Embryonic facial prominence (tissue), 1 donor: Measurements from ENCODE around the gene IGF2.

Experiments
- DNase-seq: peaks from one replicate; pipeline ENCODE4 v3.0.0-alpha.2; 2016; ENCODE audit errors: extremely low spot score

The IGF2 gene

DNA sequence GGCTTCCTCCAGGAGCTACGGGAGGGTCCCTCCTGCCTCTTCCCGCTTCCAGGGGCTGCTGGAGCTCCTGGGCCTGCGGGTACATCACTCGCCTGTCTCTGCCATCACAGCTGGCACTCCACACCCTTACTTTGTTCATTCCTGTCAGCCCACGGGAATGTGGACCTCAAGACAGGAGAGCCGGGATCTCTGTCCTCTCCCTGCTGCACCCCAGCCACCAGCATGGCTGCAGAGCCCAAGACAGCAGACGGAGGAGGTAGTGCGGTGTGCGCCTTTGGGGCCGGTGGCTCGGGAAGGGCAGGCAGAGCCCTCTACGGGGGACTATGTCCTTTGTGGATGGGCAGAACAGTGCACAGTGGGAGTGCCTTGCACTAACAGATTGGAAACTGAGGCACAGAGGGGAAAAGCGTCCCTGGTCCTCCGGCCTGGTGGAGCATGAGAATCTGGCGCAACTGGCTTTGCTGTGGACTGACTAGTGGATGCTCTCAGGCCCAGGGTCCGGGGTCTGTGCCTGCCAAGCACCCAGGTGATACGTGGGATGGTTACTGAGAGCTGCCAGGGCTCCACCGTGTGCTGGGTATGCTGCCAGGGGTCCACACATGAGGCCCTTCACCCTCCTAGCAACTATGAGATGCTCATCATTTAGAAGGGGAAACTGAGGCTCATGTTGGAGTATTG lies 47.3 kb downstream of the IGF2 start:
- DNase-seq, result no peak

DNA sequence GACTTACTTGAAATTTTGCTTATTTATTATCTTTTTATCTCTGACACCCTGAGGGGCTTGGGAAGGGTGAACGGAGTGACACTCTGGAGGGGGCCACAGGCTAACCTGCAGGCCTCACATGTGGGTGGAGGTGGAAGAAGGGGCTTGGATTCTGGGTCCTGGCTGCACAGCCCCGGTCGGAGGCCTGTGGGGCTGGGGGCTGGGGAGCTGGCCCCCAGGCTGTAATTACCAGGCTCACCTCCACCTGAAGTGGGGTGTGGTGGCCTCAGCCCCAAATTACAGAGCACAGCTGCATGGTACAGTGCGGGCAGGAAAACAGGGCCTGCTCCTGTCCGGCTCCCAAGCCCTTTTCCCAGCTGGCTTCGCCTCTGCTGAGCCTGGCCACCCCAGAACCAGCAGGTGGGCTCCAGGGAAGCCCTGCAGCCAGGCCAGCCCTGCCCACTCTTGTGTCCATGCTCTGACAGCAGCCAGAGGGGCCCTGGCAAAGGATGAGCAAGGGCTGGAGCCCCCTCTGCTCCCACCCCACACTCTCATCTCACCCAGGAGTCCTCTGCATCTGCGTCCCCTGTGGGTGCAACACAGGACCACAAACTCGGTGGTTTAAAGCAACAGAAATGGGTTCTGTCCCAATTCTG lies 48.0 kb downstream of the IGF2 start:
- no peak for DNase-seq

DNA sequence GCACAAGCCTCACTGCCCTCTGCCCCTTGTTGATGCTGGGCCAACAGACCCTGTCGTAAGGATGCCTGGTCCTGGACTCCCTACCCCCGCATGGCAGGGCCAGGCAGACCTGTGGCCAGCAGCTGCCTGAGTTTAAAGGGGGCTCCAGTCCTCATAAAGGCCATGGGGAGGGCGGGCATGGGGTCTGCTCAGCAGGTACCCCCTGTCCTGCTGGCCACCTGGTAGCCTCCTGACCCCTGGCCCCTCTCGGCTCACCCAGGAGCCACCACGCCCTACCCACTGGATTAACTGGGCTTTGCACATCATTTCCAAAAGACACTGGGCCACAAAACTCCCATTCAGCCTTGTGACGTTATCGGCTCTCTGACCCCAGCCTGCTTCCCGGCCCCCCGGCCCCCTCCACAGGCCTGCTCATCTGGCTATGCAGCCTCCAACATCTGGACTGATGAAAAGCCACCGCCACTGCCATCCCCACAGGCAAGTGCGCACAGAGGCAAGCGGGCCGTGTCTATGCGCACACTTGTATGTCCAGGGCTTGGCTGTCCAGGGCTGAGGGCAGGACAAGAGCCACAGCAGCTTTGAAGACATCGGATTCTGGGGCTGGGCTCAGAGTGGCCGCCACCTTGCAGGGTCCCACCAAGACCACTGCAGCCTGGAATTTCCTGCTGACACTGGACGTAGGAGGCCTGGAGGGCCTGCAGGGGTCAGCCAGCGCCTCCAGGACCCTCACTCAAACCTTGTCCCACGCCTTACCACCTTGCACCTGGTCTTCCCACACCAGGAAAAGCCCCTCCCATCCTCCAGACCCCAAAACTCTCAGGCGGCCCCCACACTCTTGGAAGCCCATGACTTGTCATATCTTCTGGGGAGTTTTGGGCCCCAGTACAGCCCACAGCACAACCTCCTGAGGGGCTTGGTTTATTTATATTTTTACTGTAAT lies 48.7 kb downstream of the IGF2 start:
- no peak for DNase-seq

DNA sequence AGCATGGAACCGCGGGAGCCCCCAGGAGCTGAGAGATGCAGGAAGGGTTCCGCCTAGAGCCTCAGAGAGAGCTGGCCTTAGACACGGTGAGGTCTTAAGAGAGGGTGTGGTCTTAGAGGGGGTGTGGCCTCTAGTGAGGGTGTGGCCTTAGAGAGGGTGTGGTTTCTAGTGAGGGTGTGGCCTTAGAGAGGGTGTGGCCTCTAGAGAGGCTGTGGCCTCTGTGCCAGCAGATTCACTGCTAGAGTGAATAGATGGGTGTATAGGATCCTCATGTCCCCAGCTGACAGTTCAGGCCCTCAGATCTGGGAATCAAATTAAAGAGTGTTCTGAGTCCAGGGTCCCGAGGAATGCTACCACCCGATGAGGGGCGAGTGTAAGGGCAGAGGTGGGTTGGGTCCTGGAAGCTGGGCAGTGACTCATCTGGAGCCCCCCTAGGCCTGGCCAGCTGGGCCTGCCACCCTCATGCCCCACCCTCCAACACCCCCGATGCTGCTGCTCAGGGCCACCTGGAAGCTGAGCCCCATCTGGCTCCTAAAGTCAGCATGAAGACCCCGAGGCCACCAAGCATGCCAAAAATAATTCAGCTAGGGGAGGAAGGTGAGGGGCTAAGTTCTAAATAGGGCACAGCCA lies 49.5 kb downstream of the IGF2 start:
- no peak for DNase-seq

DNA sequence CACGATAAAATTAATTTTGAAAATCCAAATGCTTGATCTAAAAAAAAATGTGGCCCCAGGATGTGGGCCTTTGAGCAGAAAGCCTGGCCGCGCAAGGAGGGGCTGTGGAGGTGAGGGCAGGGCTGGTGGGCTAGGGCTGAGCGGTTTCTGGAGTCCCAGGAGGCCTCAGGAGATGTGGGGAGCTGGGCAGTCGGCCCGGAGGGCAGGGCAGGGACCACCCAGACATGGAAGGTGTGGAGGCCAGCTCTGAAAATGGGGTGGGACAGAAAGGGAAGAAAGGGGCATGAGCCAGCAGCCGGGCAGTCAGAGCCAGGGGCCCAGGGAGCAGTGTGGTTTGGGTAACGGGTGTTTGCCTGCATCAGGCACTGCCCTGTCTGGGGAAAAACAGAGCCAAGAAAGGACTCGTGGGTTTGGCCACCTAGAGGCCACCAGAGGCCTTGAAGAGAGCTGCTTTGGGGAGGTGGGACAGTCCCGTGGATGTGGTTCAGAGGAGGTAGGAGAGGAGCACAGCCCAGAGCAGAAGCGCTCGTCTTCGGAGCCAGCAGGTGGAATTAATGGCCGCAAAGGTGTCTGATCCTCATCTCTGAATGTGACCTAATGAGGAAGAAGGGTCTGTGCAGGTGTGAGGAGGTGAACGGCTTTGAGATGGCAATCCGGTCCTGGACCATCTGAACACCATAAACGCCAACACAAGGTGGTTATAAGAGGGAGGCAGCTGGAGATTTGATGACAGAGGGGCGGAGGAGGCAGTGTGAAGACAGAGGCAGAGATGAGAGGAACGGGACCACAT lies 50.2 kb downstream of the IGF2 start:
- no peak for DNase-seq

DNA sequence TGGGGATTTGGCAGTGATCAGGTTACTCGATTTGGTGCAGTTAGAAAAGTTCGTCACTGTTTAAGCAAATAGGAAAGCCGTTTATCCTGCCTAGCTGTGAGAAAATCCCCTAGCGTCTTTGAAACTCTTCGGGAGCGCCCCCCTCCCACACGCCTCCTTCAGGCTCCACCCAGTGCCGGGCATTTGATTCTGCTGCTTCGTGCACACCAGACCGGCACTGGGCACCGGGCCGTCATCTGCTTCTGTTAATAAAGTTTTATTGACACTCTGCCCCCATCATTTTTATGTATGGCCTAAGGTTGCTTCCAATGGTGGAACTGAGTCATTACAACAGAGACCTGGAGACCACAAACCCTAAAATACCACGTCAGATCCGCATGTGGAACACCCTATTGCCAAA lies 50.9 kb downstream of the IGF2 start:
- no peak for DNase-seq

DNA sequence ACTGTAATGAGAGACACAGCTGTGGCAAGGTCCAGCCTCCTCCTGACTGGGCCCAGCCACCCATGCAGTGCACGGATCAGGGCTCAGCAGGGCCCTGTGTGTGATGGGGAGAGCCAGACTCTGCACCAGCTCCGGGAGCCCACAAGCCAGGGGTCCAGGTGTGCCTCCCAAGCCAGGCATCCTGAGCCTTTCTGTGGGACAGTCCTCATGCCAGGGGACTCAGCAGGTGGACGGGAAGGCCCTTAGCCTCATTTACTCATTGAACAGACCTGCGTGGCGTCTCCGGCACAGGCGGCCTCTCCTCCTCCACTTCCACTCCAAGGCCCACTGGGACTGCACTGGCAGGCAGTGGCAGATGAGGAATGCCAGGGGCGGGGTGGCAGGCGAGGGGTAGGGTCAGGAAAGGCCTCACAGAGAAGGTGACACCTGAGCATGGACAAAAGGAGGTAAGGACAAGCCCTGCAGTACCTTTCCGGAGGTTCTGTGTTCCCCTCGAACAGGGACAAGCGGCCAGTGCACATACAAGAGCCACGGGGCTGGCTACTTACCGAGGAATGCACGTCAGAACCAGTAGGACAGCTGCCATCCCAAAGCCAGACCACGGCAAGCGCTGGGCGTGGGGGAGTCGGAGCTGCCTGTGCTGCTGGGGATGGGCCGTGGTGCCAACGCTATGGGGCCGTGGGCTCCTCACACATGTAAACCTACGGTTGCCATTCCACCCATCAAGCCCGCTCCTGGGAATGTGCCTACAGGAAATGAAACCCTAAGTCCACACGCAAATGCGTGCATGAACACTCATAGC lies 52.7 kb downstream of the IGF2 start:
- no peak for DNase-seq

DNA sequence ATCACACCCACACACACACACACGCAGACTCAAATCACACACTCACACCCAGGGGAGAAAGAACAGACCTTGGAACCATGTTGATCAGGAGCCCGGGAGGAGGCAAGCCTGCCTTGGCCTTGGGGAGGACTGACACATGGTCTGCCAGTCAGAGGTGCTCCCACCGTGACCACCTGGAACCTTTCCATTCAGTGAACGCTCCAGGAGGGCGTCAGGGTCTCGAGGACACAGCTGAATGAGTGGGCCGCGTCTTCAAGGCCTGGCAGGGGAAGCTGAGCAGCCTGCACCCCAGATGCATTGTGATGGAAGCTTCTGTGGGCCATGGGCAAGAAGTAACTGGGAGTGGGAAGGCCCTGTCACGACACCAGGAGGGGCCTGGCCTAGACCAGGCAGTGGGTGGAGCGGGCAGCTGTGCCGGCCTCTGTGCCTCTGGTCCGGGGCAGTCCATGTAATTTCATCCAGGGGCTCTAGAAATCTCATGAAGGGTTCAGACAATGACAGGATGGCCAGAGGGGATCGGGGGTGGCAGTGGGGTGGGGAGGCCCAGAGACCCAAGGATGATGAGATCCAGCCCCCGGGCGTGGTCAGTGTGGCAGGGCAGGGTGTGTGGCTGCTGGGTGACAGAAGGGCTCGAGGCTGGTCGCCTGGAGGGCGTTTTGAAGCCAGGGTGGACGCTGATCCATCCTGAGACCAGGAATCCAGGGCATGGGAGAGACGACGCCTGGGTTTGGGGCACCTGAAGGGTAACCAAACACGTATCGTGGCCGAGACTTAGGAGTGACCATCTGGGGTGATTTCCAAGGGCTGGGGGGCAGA lies 53.7 kb downstream of the IGF2 start:
- no peak for DNase-seq

DNA sequence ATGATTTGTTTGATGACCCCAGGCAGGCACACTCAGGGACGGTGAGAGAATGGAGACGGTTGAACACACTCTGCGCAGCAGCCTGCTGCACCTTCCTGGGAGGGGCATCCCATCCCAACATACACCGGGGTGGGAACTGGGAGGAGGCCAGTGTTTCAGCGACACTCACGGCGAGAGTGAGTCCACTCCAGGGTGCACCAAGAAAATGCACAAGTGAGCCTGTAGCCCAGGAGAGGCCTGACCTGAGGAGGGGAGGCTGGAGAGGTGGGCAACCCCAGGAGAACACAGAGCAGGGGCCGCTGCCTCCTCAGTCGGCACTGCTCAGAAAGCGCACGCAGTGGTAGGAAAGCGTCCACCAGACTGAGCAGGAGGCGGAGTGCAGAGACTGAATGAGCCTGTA lies 54.5 kb downstream of the IGF2 start:
- no peak for DNase-seq
